ENCODE measurements around the gene DDX24.

DDX24 gene

DNA sequence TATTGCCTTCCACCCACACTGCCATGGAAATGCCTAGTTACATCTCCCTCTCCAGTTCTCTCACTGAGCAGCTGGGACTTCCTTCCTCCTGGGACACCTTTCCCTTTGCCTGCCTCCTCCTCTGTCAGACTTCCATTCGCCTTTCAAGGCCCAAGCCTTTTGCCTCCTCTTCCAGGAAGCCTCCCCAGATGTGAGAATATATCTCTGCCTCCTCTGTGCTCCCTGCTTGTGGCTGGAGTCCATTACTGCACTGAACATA lies 45.3 kb upstream of the DDX24 start:
- DNase-seq (ENCODE audit: insufficient read length, low spot score), result no peak
- FAIRE-seq, result no peak
- no peak for TF ChIP-seq CTCF (IDR thresholded peaks at IDR 0.05; ENCODE audit: insufficient read depth, missing control alignments)

DNA sequence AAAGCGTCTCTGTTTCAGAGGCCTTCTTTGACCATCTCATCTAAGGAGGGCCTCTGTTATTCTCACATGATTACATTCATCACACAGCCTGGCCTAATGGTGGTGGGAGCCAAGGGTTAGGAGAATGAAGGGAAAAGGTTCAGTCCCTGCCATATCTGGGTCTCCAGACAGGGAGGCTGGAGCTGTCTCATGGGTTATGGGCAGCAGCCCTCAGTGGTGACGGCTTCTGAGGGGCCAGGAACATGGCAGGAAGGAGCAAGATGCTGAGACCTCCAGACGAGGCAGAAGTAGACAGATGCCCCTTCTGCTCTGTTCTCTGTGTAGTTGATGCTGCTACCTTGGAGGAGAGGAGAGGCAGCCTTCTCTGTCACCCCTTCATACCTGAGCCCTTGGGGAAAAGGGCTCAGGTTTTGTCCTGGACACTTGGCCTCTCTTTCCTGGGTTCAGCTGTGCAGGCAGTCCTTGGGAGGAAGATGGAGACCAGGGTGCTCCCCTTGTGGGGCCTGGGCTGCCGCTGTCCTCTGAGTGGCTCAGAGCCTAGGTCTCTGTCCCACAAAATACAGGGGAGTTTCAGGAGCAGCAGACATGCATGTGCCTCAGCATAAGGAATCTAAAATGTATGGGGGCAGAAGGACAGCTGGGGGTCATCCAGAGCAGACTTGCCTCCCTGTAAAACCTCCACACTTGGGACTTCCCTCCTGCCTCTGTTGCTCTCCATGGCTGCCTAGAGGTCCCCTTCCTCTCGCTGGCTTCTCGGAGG lies 44.8 kb upstream of the DDX24 start:
- FAIRE-seq (no peak), DNase-seq (ENCODE audit: insufficient read length, low spot score) (no peak)
- TF ChIP-seq CTCF (IDR thresholded peaks at IDR 0.05; ENCODE audit: insufficient read depth, missing control alignments), result no peak

DNA sequence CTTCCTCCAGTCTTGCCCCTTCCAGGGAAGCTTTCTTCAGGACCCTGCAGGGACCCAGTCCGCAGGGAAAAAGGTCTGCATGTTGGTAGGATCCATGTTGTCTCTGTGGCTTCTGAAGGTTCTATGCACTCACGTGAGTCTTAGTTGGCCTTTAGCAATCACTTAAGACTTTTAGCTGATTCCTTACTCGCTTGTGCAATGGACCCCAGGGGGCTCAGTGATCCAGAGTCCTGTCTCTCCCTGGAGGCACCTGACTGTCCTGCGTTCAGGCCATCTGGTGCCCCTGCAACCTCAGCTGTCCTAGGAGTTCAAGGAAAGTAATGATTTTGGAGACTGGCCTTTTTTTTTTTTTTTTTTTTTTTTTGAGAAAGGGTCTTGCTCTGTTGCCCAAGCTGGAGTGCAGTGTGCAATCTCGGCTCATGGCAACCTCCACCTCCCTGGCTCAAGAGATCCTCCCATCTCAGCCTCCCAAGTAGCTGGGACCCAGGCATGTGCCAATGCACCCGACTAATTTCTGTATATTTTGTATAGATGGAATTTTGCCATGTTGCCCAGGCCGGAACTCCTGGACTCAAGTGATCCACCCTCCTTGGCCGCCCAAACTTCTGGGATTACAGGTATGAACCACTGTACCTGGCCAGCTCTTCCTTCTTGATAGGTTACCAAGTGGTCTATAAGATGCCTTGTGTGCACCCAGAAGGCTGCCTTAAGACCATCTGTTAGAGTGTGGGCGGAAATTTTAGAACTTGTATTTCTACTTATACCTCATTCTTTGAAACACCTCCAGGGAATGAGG lies 43.8 kb upstream of the DDX24 start:
- no peak for TF ChIP-seq CTCF (IDR thresholded peaks at IDR 0.05; ENCODE audit: insufficient read depth, missing control alignments)
- FAIRE-seq, result no peak
- DNase-seq (ENCODE audit: insufficient read length, low spot score), result no peak

- TF ChIP-seq CTCF (IDR thresholded peaks at IDR 0.05; ENCODE audit: insufficient read depth, missing control alignments), result no peak
- DNase-seq (ENCODE audit: insufficient read length, low spot score) (no peak), FAIRE-seq (no peak)
These were observed 42.9 kb upstream of the DDX24 start for GRCh38 chr14:94123868-94124267.

- DNase-seq (ENCODE audit: insufficient read length, low spot score) (no peak), FAIRE-seq (no peak)
- no peak for TF ChIP-seq CTCF (IDR thresholded peaks at IDR 0.05; ENCODE audit: insufficient read depth, missing control alignments)
These were observed 42.3 kb upstream of the DDX24 start for GRCh38 chr14:94123296-94123695.

DNA sequence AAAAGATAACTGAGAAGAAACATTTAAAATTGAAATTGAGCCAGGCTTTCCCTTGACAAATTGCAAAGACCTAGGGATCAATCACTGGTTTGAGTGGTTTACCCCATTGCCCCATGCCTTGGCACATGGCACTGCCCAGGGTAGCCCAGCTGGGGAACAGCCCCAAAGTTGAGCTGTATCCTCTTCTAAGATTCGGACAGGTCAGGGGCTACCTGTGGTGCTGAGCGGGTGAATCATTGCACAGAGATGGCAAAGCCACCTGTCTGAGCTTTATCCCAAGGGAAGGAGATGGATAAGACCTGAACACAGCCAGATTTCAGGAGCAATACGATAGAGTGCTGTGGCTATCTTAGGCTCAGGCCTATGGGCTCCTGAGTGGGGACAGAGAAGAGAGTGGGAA lies 41.4 kb upstream of the DDX24 start:
- FAIRE-seq (no peak), DNase-seq (ENCODE audit: insufficient read length, low spot score) (no peak)
- no peak for TF ChIP-seq CTCF (IDR thresholded peaks at IDR 0.05; ENCODE audit: insufficient read depth, missing control alignments)

DNA sequence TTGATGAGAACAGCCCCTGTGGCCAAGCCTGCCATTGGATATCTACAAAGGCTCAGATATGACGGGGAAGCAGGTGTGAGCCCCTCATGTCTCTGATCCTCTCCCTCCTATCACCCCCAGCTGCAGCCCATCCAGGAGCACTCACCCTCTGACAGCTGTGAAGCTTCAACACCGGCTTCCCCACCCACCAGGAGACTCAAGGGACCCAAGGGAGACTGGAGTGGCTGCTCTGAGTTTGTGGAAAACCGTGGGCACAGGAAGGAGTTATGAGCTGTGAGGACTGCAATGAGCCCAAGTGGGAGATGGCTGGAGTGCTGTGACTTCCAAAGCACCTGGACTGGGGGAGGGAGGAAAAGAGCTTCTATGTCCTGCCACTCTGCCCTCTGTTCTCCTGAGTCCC lies 40.5 kb upstream of the DDX24 start:
- TF ChIP-seq CTCF (IDR thresholded peaks at IDR 0.05; ENCODE audit: insufficient read depth, missing control alignments), result no peak
- no peak for DNase-seq (ENCODE audit: insufficient read length, low spot score)
- no peak for FAIRE-seq
